Naive B cell (primary cell): ENCODE results near the gene HYDIN. TPM values are rescaled to one million over a fixed set of nuclear protein-coding genes. Genes with fewer than 3 reads are reported as not detected.
"Not testable (repeated sequence)": the region's sequence is repeated elsewhere in the genome, so short reads cannot be mapped to it uniquely, and the experiment has no call there.

Source experiments
- ATAC-seq, 2 donors: fragments of 150-1000 bp; cut with Tn5 transposase; 2 replicates each; pipeline ENCODE4 v1.10.0; 2021; ENCODE audit warnings: low read depth in 2 of 2, mild to moderate bottlenecking in 2 of 2, moderate library complexity in 2 of 2
- DNase-seq: peaks from one replicate; pipeline ENCODE4 v3.0.0; 2022
- H3K27ac Mint-ChIP-seq, 6 donors: one replicate each; pipeline ENCODE4 v1.8.0; 2020 to 2022; ENCODE audit warnings: mild to moderate bottlenecking in 6 of 6, mixed read lengths in 6 of 6, moderate library complexity in 5 of 6, inconsistent platforms in 2 of 6
- H3K27me3 Mint-ChIP-seq, 3 donors: one replicate each; pipeline ENCODE4 v1.8.0; 2021 to 2022; ENCODE audit warnings: mixed read lengths in 3 of 3, mild to moderate bottlenecking in 1 of 3
- H3K36me3 Mint-ChIP-seq, 2 donors: one replicate each; pipeline ENCODE4 v1.8.0; 2020 to 2022; ENCODE audit warnings: mixed read lengths in 2 of 2, inconsistent platforms in 1 of 2, mild to moderate bottlenecking in 1 of 2
- H3K4me1 Mint-ChIP-seq, 3 donors: one replicate each; pipeline ENCODE4 v1.8.0; 2020 to 2022; ENCODE audit warnings: mixed read lengths in 3 of 3, inconsistent platforms in 1 of 3, mild to moderate bottlenecking in 1 of 3, moderate library complexity in 1 of 3
- H3K4me3 Mint-ChIP-seq, 8 donors: one replicate each; pipeline ENCODE4 v1.8.0; 2020 to 2022; ENCODE audit warnings: mild to moderate bottlenecking in 8 of 8, mixed read lengths in 8 of 8, moderate library complexity in 8 of 8, inconsistent platforms in 2 of 8
- H3K9me3 Mint-ChIP-seq, 7 donors: one replicate each; pipeline ENCODE4 v1.8.0; 2020 to 2022; ENCODE audit warnings: mixed read lengths in 7 of 7, mild to moderate bottlenecking in 5 of 7, inconsistent platforms in 2 of 7, moderate library complexity in 1 of 7
- polyA plus RNA-seq, 6 donors: library from polyadenylated mRNA; unstranded; fragments of 300-500 nt; fragmentation: Illumina TruSeq; gene quantifications; one replicate each; pipeline ENCODE4 v1.2.3, GENCODE V29; 2021; ENCODE audit warnings: low read depth in 6 of 6

The HYDIN gene
- polyA plus RNA-seq, 6 donors from 2014 or later, result 0.23 TPM; not detected in 5

DNA sequence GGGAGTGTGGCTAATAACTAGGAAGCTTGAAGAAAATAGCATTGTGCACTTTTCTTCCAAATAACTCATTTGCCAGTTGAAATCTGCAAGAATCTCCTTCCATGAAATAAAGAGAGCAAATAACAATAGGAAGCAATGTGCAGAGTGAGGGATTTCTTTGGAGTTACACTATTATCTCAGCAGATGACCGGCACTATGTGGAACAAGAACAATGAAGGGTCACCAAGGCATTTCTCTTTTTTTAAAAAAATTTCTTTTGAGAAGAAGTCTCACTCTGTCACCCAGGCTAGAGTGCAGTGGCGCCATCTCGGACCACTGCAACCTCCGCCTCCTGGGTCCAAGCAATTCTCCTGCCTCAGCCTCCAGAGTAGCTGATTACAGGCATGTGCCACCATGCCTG, 192.1 kb downstream of the HYDIN start:
- H3K36me3 Mint-ChIP-seq, H3K9me3 Mint-ChIP-seq, H3K27ac Mint-ChIP-seq: not testable (repeated sequence)

DNA sequence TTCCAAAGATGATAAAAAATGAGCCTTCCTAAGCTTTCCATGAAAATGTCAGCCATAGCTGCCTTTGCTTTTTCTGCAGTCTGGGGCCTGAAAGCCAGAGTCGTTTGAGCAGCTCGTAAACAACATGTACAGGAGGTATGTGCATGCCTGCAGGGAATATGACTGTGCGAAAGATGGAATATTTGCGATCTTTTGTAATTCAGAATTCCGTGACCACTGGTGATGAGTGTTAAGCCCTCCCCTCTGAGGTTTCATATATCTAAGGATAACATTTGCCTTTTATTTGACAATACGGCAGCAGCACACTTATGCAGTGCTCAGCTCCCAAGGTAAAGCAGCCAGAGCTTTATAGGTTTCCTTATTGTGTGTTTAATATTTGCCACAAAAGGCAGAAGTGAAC, 192.5 kb downstream of the HYDIN start:
- H3K4me3 Mint-ChIP-seq, DNase-seq, H3K27ac Mint-ChIP-seq, H3K9me3 Mint-ChIP-seq, H3K27me3 Mint-ChIP-seq, H3K36me3 Mint-ChIP-seq, ATAC-seq, H3K4me1 Mint-ChIP-seq: not testable (repeated sequence)

More for the DNA sequence above, 192.1 kb downstream of the HYDIN start:
- not testable (repeated sequence) for ATAC-seq, H3K4me3 Mint-ChIP-seq, H3K27me3 Mint-ChIP-seq, DNase-seq, H3K4me1 Mint-ChIP-seq

DNA sequence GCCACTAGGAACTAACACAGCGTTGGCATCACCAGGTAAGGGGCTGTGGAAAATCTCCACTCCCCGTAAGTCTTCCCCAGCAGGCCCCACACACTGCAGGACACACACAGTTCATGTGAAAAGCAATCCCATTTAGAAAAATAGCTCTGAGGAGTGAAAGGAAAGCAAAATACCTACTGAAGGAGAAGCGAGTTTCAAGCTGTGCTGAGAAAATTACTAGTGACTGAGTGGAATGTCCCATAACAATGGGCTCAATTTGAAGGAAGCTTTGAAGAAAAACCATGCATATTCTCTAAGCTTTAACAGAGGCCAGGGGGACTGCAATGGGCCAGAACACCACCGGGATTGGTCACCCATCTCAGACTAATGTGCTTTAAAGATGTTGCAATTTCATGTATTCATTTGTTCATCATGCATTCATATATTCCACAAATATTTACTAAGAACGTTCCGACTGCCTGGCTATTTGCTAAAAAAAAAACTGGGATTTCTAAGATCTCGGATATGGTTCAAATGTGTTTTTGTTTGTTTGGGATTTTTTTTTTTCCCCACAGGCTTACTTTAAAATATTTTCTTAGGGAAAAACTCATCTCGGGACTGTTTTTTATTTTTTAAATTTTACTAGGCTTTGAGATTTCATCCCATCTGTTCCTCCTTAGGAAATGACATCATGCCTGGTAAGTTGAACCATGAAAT, 202.3 kb downstream of the HYDIN start:
- H3K36me3 Mint-ChIP-seq, H3K27ac Mint-ChIP-seq, ATAC-seq, DNase-seq, H3K4me1 Mint-ChIP-seq, H3K4me3 Mint-ChIP-seq, H3K27me3 Mint-ChIP-seq, H3K9me3 Mint-ChIP-seq: not testable (repeated sequence)

DNA sequence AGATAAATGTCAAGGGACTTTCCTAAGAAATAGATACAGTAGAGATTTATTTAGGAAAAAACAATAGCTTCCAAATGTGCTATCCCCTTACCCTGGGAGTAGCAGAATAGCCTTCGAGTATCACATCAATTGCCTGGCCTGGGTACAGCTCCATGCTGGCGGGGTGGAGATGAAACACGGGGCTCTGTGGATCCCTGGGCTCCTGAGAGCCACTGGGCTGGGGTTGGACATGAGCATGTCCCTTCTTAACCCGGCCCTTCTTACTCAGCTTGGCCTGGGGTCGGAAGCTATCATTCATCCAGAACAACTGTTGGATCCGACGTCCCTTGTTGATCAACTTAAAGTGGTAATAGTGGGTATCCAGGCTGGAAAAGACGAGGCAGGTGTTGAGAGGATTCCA, 203.0 kb downstream of the HYDIN start:
- not testable (repeated sequence) for H3K36me3 Mint-ChIP-seq, DNase-seq, H3K4me3 Mint-ChIP-seq, H3K9me3 Mint-ChIP-seq, ATAC-seq, H3K27ac Mint-ChIP-seq, H3K4me1 Mint-ChIP-seq, H3K27me3 Mint-ChIP-seq

DNA sequence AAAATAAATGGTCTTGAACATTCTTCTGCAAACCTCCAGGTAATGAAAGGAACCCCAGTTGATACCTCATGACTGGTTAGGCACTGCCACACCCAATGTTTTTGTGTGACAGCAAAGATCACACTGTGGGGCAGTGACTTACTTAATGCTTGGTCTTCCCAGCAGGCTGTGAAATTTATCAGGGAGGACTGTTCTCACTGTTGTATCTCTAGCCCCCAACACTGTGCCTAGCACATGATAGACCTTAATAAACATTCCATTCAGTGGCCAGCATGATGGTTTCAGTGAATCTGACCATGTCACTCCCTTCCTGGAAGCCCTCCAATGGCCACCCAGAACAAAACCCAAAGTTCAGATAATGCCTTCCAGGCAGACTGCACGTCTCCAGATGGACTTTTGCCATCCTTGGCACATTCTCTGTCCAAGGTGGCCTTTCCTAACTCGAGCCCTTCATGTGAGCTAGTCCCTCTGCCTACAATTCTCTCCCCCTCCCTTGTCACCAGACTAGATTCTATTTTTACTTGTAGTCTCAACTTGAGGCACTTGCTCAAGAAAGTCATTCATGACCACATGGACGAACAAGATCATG, 206.6 kb downstream of the HYDIN start:
- H3K4me1 Mint-ChIP-seq, H3K9me3 Mint-ChIP-seq, H3K27me3 Mint-ChIP-seq, H3K27ac Mint-ChIP-seq, DNase-seq, ATAC-seq, H3K4me3 Mint-ChIP-seq, H3K36me3 Mint-ChIP-seq: not testable (repeated sequence)

DNA sequence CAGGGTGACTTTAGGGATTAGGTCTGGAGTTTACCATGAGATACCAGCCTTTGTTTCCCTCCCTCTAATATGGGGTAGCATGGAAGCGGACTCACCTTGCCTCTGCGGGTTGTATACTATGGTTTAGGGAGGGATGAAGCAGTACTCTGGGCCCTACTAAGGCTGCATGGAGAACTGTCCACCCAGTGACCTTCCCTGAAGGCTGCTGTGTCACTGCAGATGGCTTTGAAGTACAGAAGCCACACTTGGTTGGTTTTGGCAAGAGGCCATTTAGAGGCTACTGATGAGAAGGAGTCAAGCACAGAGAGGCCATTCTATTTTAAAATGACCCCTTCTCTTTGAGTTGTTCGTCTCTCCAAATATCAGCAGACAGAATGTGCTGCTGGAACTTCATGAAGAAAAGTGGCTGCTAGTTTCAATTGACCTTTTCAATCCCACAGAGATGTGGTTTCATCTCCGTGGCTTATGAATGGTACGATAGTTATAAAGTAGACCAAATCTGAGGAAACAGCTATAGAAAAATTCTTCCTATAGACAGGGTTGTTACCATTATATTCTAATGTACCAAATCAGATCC, 208.5 kb downstream of the HYDIN start:
- ATAC-seq, H3K36me3 Mint-ChIP-seq, H3K4me1 Mint-ChIP-seq, DNase-seq, H3K27ac Mint-ChIP-seq, H3K9me3 Mint-ChIP-seq, H3K4me3 Mint-ChIP-seq, H3K27me3 Mint-ChIP-seq: not testable (repeated sequence)

DNA sequence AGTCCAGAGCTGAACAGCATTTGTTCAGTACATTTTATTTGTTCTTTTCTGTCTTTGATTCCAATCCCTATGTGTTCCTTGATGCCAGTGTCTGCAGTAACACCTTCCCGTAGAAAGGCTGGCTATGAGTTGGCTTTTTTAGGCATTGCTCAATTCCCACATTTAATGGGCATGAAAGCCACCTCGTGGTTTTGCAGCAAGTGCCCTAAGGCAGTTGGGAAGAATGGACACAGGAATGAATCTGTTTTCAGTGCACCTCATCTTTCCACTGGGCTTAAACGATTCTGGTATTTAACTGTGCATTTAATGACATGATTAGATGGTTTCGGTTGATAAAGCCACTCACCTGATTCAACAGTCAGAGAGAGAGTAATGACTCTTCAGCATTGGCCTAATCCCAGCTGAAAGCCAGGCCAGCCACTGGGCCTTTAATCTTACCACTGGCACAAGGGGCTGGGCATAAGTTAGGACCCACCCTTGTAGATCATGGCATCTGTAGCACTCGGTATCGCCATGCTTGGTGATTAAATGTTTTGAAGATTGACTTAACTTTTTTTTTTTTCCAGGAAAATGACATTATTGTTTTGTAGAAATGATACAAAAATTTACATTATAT, 211.3 kb downstream of the HYDIN start:
- not testable (repeated sequence) for H3K4me3 Mint-ChIP-seq, H3K27ac Mint-ChIP-seq

DNA sequence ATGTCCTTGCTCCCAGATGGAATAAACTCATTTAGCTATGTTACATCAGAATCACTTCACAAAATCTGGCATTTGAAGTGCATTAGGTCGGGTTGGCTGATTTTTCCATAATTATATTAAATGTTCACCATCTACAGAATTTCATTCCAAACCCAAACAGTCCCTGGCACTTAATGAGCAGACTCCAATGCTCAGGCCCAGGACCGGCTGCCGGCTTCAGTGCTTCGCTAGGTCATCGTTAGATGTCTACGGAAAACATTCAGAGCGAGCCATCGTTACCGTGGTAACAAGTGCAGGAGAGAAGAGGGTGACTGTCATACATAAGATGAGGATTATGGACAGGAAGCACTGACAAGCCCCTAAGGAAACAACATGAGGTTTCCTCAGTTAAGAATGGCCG, 215.1 kb downstream of the HYDIN start:
- H3K27me3 Mint-ChIP-seq, ATAC-seq, H3K9me3 Mint-ChIP-seq, H3K27ac Mint-ChIP-seq, H3K4me3 Mint-ChIP-seq, H3K4me1 Mint-ChIP-seq, H3K36me3 Mint-ChIP-seq, DNase-seq: not testable (repeated sequence)

More for the DNA sequence above, 211.3 kb downstream of the HYDIN start:
- DNase-seq, H3K36me3 Mint-ChIP-seq, ATAC-seq, H3K4me1 Mint-ChIP-seq, H3K9me3 Mint-ChIP-seq, H3K27me3 Mint-ChIP-seq: not testable (repeated sequence)

DNA sequence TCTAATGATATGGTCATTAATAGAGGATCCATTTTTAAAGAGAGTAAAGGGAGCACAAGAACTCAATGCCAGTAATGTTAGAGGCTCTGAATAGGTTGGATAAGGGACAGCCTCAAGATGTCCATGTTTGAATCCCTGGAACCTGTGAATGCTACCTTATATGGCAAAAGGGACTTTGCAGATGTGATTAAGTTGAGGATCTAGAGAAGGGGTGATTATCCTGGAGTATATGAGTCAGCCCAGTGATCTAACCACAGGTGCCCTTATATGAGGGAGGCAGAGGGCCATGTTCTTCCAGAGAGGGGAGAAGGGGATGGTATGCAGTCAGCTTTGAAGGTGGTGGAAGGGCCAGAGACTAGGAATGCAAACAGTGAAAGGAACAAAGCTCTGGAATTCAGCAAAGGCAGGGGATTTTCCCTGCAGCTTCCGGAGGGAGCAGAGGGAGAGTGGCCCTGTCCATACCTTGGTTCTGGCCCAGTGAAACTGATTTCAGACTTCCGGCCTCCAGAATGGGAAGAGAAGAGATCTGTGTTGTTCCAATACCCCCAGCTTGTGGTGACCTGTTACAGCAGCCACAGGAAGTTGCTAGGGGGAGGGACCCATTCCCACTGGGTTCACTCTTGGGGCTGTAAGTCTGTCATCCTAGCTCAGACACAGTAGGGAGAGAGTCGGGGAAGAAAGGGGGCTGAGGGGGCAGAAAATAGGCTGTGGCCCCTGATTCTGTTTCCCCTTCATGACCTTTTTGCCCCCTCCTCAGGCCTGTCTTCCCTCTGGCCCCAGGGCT, 220.9 kb downstream of the HYDIN start:
- H3K27ac Mint-ChIP-seq, H3K27me3 Mint-ChIP-seq, DNase-seq, ATAC-seq, H3K9me3 Mint-ChIP-seq, H3K4me3 Mint-ChIP-seq, H3K36me3 Mint-ChIP-seq, H3K4me1 Mint-ChIP-seq: not testable (repeated sequence)

DNA sequence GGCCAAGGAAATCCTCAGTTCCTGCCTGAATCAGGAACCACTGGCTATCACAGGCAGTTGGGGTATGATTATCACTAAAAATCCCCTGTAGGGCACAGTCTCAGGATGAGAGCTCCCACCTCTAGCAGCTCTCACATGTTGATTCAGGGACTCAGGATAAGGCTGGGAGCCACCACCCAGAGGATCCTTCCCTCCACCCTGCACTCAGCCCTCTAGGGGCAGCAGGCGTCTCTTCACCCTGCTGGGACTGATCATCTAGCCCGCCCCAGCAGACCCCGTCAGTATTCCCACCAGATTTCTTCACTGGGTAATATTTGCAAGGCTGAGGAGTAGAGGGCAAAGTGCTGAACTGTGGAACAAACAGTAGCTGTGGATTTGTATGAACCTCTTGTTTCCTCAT, 224.0 kb downstream of the HYDIN start:
- not testable (repeated sequence) for H3K4me1 Mint-ChIP-seq, ATAC-seq, H3K27me3 Mint-ChIP-seq, H3K9me3 Mint-ChIP-seq, H3K27ac Mint-ChIP-seq, H3K36me3 Mint-ChIP-seq, DNase-seq, H3K4me3 Mint-ChIP-seq

DNA sequence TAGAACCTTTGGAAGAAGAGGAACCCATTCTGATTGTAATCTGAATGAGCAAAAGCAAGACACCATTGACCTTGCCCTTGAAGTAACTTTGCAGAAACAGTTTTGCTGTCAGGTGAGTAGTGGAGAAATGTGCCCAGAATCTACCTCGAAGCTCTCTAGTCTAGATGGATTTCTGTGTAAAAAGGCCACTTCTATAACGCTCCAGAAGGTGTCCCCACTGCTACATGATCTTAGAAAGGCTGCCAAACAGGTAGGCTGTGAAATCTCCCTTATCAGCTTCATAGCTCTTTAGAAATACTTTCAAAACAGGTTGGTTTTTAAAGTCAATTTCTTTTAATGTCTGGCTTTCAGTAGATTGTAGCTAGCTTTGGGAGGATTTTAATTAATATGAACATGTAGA, 230.8 kb downstream of the HYDIN start:
- H3K27ac Mint-ChIP-seq, H3K4me1 Mint-ChIP-seq, H3K9me3 Mint-ChIP-seq, ATAC-seq, H3K27me3 Mint-ChIP-seq, H3K36me3 Mint-ChIP-seq, DNase-seq, H3K4me3 Mint-ChIP-seq: not testable (repeated sequence)

DNA sequence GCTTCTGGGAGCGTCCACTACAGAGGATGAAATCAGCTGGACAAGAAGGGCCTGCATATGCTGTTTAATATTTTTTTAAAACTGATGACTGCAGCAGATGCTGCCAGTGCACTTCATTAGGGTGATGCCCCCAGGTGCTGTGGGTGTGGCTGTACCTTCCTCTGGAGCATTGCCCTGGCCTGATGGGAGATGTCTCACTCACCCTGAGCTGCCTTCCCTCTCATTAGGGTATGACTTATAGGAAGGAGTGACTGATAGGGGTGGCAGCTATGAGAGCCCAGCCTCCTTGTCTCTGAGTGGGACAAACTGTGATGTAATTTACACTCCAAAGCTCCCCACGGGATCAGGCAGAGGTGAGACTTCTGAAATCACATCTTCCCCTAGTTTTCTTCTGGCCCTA, 234.7 kb downstream of the HYDIN start:
- H3K9me3 Mint-ChIP-seq, H3K36me3 Mint-ChIP-seq, H3K27me3 Mint-ChIP-seq, H3K4me1 Mint-ChIP-seq, H3K4me3 Mint-ChIP-seq, DNase-seq, H3K27ac Mint-ChIP-seq, ATAC-seq: not testable (repeated sequence)

DNA sequence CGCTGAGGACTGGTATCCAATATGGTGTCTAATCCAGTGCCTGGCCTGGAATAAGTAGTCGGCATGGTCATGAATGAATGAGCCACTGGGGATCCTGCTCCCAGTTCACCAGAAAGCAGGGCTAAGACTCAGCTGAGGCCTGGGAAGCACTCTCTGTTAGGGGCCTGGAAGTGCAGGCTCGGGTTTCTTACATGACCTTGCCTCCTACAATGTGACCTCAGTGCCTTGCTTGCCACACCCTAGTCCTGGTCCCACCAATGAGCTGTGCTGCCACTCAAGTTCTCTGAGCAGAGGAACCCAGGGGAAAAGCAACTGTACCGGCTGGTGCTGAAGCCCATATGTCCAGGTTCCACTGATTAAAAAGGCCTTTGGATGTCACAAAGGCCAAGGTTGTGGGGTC, 238.0 kb downstream of the HYDIN start:
- not testable (repeated sequence) for H3K27me3 Mint-ChIP-seq, H3K4me1 Mint-ChIP-seq, ATAC-seq, H3K9me3 Mint-ChIP-seq, DNase-seq, H3K36me3 Mint-ChIP-seq, H3K4me3 Mint-ChIP-seq, H3K27ac Mint-ChIP-seq
